HG02870 (cell line): ENCODE measurements around the gene RND2.
"Not testable (repeated sequence)": the region's sequence is repeated elsewhere in the genome, so short reads cannot be mapped to it uniquely, and the experiment has no call there.

Experiments
- ATAC-seq: cut with Tn5 transposase; IDR thresholded peaks from one replicate; pipeline ENCODE4 v1.9.1; 2021; ENCODE audit warnings: mild to moderate bottlenecking, moderate library complexity; ENCODE audit not compliant: unreplicated experiment

RND2 gene, protein sequence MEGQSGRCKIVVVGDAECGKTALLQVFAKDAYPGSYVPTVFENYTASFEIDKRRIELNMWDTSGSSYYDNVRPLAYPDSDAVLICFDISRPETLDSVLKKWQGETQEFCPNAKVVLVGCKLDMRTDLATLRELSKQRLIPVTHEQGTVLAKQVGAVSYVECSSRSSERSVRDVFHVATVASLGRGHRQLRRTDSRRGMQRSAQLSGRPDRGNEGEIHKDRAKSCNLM

GRCh38 chr17:43024407-43025289, at the start of gene RND2:
TSS of gene RND2 (plus strand) at chr17:43025231. CDS start at chr17:43025348, 117 bp downstream.
- ATAC-seq: no peak

DNA sequence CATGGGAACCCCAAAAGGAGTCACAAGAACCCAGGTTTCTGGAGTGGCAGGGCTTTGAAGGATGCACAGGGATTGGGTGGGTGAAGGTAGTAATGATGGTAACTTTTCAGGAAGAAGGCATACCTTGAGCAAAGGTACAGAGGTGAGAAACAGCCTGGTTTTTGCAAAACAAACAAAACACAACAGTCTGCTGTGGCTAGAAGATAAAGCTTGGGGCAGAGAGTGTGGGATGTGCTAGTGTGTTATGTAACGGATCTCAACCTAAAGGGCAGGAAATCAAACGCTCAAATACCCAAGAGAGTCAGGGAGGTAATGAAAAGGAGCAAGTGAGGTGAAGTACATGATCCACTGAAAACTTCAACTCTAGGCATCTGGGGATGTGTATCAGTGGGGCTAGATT, 49.8 kb upstream of the RND2 start:
- no peak for ATAC-seq

DNA sequence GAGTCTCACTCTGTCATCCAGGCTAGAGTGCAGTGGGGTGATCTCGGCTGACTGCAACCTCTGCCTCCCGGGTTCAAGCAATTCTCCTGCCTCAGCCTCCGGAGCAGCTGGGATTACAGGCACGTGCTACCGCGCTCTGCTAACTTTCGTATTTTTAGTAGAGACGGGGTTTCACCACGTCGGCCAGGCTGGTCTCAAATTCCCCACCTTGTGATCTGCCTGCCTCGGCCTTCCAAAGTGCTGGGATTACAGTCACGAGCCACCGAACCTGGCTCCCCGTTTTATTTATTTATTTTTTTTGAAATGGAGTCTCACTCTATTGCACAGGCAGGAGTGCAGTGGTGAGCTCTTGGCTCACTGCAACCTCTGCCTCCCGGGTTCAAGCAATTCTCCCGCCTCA, 49.3 kb upstream of the RND2 start:
- ATAC-seq: not testable (repeated sequence)

GRCh38 chr17:42979511-42980273, 45.3 kb upstream of the RND2 start, which contains the start of gene PTGES3L:
TSS of gene PTGES3L (minus strand) at chr17:42980080. CDS start at chr17:42980053, 27 bp downstream.
- ATAC-seq: no peak

DNA sequence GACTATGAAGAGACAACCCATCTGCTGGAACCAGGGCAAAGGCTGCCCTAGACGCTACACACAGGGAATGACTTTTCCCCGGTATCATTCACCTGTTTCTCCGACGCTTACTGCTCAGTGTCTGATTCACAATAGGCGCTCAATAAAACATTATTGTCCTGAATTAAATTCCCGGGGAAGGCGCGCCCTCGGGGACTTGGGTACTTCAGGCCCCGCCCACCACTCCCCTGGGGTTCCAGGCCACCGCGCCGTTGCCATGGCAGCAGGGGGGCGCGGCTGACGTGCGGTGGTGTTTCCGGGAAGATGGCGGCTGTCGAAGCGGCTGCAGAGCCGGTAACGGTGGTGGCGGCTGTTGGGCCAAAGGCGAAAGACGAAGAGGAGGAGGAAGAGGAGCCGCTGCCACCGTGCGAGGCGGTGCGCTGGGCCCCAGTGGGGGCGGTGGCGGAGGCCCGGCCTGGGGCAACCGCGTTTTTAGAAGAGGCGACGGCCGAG, 44.7 kb upstream of the RND2 start, which contains the start of gene RUNDC1:
TSS of gene RUNDC1 (plus strand) at position 292 of the 492 bp plus-strand sequence. CDS start at position 304, 12 bp downstream.
- peak; percentile 54 for ATAC-seq

DNA sequence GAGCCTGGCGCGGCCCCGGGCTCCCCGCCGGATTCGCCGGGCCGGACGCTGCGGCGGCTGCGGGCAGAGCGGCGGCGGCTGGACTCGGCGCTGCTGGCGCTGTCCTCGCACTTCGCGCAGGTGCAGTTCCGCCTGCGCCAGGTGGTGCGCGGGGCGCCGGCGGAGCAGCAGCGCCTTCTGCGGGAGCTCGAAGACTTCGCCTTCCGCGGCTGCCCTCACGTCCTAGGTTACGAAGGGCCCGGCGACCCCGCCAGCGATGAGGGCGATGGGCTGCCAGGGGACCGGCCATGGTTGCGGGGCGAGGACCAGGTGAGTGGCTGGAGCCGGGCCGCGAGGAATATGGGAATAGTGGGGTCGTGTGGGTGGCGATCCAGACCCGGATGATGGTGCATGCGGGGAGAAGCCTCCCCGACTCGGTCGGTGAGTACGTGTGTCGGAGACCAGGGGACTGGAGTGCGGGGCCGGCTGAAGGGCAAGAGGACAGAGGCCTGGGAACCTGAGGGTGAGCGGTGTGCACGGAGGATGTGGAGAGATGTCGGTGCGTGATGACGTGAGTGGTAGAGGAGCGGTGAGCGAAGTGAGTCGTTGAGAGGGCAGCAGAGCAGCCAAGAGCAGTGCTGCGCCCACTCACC, 44.1 kb upstream of the RND2 start:
- ATAC-seq: peak; percentile 30

DNA sequence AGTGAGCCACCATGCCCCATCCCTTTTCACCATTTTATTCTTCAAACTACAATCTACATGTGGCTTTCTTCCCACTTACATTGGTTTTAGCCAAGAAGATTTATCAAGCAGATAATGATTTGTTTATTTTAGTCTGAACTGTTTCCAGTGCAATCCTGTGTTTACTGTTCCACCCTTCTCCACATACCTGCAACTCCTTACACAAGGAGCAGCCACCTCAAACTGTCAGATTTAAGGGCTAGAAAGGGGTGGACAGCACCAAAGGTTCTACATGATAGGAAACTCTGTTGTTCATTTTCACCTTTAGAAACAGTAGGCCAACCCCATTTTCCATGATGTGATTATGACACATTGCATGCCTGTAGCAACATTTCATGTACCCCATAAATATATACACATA, 42.8 kb upstream of the RND2 start:
- no peak for ATAC-seq

- peak; percentile 43 for ATAC-seq
Measured at GRCh38 chr17:42985225-42985624, 39.8 kb upstream of the RND2 start.

GRCh38 chr17:42989141-42989540, 35.9 kb upstream of the RND2 start:
- ATAC-seq: no peak

DNA sequence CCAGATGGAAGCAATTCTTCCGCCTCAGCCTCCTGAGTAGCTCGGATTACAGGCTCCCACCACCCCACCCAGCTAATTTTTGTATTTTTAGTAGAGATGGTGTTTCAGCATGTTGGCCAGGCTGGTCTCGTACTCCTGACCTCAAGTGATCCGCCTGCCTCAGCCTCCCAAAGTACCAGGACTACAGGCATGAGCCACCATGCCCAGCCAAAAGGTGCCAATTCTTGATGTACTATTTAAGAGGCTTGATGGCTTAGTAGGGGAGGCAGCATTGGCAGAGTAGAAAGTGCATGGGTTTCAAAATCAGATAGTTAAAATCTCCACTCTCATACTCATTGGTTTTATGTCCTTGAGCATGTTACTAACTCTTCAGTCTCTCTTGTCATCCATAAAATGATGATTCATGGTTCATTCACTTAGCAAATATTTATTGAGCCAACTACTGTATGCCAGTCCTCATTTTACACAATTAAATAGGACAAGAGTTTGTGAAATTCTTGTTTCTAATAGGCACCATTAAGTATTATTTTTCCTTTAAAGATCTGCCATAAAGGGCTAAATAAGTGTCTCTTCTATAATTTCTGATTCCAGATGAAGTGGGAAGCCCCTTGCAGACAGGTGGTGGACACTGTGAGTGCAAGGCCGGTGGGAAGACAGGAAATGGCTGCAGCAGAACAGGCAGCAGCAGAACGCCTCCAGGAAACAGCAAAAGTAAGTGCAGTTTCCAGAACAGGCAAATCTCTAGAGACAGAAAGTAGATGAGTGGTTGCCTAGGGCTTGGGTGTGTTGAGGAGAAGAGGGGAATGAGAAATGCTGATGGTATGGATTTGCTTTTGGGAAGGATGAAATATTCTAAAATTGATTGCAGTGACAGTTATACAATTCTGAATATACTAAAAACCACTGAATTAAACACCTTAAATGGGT, 35.0 kb upstream of the RND2 start:
- ATAC-seq: no peak

DNA sequence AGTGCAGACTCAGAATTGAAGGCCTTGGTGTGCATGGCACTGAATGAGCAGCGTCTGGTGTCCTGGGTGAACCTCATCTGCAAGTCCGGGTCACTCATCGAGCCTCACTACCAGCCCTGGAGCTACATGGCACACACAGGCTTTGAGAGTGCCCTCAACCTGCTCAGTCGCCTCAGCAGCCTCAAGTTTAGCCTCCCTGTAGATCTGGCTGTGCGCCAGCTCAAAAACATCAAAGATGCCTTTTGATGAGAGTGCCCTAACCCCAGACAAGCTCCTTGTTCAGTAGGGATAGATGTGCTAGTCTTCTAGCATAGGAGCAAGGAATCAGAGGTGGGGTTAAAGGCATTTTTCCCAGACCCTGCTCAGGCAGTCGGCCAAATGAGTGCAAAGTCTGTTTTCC, 33.6 kb upstream of the RND2 start:
- no peak for ATAC-seq

DNA sequence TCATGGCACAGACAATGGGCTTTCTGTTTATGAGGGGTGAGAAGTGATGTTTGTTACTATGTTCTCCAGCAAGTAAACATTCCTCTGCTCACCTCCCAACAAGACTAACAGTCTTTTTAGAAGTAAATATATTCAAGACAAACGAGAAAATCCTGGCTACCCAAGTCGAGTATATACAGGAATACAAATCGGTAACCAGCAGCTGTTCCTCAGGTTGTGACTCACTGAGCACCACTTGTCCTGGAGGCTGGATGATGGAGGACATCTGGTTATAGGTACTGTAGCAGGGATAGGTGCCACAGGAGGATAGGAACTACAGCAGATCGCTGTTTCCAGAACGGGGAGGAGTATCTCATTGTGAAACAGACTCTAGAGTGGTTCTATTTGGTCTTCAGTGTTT, 32.2 kb upstream of the RND2 start:
- ATAC-seq: no peak

GRCh38 chr17:42993913-42994312, 31.1 kb upstream of the RND2 start:
- ATAC-seq: not testable (repeated sequence)

- no peak for ATAC-seq
Measured at GRCh38 chr17:42997390-42997983, 27.5 kb upstream of the RND2 start.

- peak; percentile 93 for ATAC-seq
Measured at GRCh38 chr17:42997984-42998938, 26.8 kb upstream of the RND2 start, which contains the start of gene RPL27. TSS of gene RPL27 (plus strand) at chr17:42998419. CDS start at chr17:42998751, 332 bp downstream.

DNA sequence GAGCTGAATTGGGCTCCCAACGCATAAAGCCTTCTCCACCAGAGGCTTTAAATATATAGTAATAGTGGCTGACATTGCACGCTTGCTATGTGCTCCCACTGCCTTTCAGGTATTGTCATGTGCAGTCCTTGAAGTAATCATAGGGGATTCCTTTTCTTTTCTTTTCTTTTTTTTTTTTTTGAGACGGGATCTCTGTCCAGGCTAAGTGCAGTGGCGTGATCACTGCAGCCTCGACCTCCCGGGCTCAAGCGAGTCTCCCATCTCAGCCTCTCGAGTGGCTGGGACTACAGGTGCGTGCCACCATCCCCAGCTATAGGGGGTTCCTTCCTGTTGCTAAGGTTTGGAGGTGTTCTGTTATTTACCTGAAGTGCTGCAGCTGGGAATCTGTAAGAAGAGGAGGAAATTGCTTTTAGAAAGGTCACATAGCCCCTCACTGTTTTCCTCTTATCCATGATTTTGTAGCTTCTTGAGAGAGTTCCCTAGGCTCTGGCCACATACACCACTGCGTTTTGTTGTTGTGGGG, 26.0 kb upstream of the RND2 start:
- ATAC-seq: no peak

- not testable (repeated sequence) for ATAC-seq
Measured at GRCh38 chr17:43000894-43001293, 24.1 kb upstream of the RND2 start.
